Astrocyte of the cerebellum (primary cell): ENCODE data around the gene PTPN7.

ENCODE experiments used
- DNase-seq: peaks from one replicate; pipeline ENCODE4 v3.0.0-alpha.2; 2011; ENCODE audit warnings: low read depth
- H3K4me3 ChIP-seq: 2 replicates; pipeline ENCODE4 v1.5.1; 2011; ENCODE audit warnings: mild to moderate bottlenecking, low read depth, low read length, moderate library complexity
- CTCF ChIP-seq: IDR thresholded peaks from 2 replicates; pipeline ENCODE4 v1.5.1; 2012; ENCODE audit warnings: low read length, low read depth, moderate library complexity, mild to moderate bottlenecking; ENCODE audit errors: missing control alignments
- in situ Hi-C: cut with HindIII; loops from 2 replicates; pipeline ENCODE4 v1.10.0; 2017; ENCODE audit warnings: low sequenced_read_pairs

The PTPN7 gene

GRCh38 chr1:202165942-202166843, 5.8 kb upstream of the PTPN7 start:
- H3K4me3 ChIP-seq = no peak overlapping the region
- no peak for TF ChIP-seq CTCF
- in situ Hi-C loops = no loop called here
- DNase-seq = no peak

- no peak overlapping the region for H3K4me3 ChIP-seq
- TF ChIP-seq CTCF = no peak
- in situ Hi-C loops = no loop called here
- DNase-seq = no peak
These were observed 5.0 kb upstream of the PTPN7 start for GRCh38 chr1:202165267-202165941.

GRCh38 chr1:202164271-202165037, 4.1 kb upstream of the PTPN7 start:
- no peak for DNase-seq
- H3K4me3 ChIP-seq = no peak overlapping the region
- in situ Hi-C loops = no loop called here
- TF ChIP-seq CTCF = no peak

- no peak for DNase-seq
- H3K4me3 ChIP-seq = no peak overlapping the region
- TF ChIP-seq CTCF = no peak
- in situ Hi-C loops = no loop called here
These were observed 3.2 kb upstream of the PTPN7 start for GRCh38 chr1:202163281-202164270.

GRCh38 chr1:202162418-202163280, 2.2 kb upstream of the PTPN7 start:
- TF ChIP-seq CTCF = no peak
- in situ Hi-C loops = no loop called here
- DNase-seq = no peak
- H3K4me3 ChIP-seq = no peak overlapping the region
